Measurements from ENCODE around the gene ELAVL3.

GRCh38 chr19:11499890-11500420 is 19.1 kb upstream of the ELAVL3 start:
- no peak for TF ChIP-seq CTCF (IDR thresholded peaks at IDR 0.05)
- TF ChIP-seq POLR2AphosphoS5 (IDR thresholded peaks at IDR 0.05; ENCODE audit: low read depth, low read length): no peak
- no peak for TF ChIP-seq TCF7L2 (IDR thresholded peaks at IDR 0.05; ENCODE audit: low read depth, low read length)
